HG03575 (cell line): ENCODE measurements around the gene PAOX.
"Not testable (repeated sequence)": the region's sequence is repeated elsewhere in the genome, so short reads cannot be mapped to it uniquely, and the experiment has no call there.

Experiments
- ATAC-seq: cut with Tn5 transposase; IDR thresholded peaks from one replicate; pipeline ENCODE4 v1.9.1; 2021; ENCODE audit not compliant: unreplicated experiment, insufficient number of reproducible peaks, low FRiP score; ENCODE audit errors: extremely low read depth

Gene PAOX

GRCh38 chr10:133397938-133398337 is 18.9 kb downstream of the PAOX start:
- ATAC-seq = no peak

- no peak for ATAC-seq
Observed at GRCh38 chr10:133399123-133399601, 20.1 kb downstream of the PAOX start.

DNA sequence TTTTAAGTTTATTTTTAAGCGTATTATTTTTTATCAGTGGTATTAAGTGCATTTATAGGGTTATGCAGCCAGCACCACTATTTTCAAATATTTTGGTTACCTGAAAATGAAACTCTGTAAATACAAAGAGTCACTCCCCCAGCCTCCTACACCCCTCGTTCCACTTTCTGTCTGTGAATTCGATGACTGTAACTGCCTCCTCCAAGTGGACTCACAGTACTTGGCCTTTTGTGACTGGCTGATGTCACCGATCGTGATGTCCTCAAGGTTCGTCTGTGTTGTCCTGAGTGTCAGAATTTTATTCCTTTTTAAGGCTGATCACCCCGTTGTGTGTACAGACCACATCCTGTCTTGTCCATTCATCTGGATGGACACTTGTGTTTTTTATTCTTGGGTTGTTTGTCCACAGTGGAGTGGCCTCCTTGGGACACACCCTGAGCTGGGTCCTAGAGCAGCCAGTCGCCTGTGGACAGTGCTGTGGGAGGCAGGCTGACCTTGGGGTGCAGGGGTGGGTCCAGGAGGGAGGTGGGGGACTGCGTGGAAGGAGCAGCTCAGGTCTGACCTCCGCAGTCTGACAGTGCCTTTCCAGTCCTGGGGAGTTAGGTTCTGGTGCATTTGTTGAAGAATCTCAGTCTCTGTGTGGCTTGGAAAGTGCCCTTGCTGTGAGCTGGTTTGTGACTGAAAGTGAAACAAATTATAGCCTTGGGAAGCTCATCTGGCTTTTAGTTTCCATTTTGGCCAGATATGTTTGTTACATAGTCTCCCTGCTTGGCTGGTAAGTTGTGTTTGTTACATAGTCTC is 21.8 kb downstream of the PAOX start:
- ATAC-seq = no peak

- ATAC-seq = no peak
Observed at GRCh38 chr10:133401500-133401899, 22.4 kb downstream of the PAOX start.

DNA sequence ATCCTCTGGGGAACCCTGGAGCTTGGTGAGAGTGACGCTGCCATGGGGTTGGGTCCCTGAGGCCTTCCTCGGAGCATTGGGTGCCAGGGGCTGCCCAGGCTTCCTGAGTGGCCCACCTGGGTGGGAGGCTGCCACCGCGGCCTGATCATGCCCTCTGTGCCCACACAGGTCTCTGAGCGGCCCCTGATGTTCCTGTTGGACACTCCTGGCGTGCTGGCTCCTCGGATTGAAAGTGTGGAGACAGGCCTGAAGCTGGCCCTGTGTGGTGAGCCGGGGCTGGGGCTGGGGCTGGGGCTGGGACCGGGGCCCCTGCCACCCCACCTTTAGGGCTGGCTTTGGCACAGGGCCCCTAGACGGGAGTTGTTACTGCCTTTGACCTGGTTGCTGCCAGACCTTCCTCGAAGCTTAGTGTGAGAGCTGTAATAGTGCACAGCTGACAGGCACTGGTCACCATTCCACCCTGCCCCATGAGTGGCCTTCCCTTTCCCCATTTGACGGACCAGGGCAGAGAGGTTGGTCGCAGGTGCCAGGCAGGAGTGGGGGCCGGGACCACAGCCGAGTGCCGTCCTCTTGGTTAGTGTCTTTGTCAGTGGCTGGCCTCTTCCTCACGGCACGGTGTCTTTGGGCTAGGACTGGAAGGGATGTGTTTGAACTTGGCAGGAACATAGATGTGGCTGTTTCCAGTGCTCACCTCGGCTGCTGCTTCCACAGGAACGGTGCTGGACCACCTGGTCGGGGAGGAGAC is 23.1 kb downstream of the PAOX start:
- ATAC-seq = no peak

DNA sequence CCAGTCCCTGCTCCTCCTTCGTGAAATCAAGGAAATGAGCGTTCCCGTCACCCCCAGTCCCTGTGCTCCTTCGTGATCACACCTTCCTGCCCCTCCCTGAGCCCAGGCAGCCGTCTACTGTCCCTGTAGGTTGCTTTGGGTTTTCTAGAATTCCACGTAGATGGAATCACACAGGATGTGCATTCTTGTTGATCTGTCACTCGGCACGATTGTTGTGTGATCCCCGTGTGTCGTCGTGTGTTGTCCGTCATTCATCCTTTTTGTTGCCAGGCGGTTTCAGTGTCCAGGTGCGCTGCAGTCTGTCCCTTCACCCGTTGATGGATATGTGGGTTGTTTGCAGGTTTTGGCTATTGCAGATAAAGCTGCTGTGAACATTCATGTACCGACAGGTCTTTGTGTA is 24.3 kb downstream of the PAOX start:
- no peak for ATAC-seq

DNA sequence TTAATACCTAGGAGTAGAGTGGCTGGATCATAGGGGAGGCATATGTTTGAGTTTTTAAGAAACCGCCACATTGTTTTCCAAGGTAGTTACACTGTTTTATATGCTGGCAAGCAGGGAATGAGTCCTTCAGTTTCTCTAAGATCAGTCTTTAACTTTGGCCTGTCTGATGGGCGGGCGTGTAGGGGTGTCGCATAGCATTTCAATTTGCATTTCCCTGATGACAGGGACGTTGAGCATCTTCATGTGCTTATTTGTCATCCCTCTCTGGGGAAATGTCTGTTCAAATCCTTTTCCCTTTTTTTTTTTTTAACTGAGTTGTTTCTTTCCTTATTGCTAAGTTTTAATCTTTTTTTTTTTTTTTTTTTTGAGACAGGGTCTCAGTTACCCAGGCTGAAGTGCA is 24.7 kb downstream of the PAOX start:
- no peak for ATAC-seq

DNA sequence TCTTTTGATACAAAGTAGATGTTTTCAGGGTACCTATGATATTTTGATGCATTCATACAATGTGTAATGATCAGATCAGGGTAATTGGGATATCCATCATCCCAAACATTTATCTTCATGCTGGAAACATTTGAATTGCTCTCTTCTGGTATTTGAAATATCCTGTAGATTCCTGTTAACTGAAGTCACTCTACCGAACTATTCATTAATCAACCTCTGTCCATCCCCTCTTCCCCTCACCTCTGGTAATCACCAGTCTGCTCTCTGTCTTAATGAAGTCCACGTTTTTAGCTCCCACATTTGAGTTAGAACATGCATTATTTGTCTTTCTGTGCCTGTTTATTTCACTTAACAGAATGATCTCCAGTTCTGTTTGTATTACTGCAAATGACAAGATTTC is 26.2 kb downstream of the PAOX start:
- ATAC-seq = no peak

GRCh38 chr10:133405844-133406527 is 26.9 kb downstream of the PAOX start:
- no peak for ATAC-seq

- ATAC-seq = no peak
Observed at GRCh38 chr10:133411523-133412380, 32.7 kb downstream of the PAOX start.

DNA sequence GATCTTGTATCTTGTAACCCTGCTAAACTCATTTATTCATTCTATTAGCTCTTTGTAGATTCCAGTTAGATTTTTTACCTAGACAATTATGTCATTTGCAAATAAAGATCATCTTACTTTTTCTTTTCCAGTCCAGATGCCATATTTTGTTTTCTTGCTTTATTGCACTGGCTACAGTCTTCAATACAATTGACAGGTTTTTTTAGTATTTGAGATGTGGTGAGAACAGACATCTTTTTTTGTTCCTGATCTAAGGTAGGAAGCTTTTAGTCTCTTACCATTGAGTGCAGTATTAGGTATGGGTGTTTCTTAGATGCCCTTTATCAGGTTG is 33.3 kb downstream of the PAOX start:
- ATAC-seq = no peak

DNA sequence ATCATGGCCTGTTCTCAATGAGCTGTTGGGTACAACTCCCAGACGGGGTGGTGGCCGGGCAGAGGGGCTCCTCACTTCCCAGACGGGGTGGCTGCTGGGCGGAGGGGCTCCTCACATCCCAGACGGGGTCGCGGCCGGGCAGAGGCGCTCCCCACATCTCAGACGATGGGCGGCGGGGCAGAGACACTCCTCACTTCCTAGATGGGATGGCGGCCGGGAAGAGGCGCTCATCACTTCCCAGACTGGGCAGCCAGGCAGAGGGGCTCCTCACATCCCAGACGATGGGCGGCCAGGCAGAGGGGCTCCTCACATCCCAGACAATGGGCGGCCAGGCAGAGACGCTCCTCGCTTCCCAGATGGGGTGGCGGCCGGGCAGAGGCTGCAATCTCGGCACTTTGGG is 35.3 kb downstream of the PAOX start:
- ATAC-seq = not testable (repeated sequence)

DNA sequence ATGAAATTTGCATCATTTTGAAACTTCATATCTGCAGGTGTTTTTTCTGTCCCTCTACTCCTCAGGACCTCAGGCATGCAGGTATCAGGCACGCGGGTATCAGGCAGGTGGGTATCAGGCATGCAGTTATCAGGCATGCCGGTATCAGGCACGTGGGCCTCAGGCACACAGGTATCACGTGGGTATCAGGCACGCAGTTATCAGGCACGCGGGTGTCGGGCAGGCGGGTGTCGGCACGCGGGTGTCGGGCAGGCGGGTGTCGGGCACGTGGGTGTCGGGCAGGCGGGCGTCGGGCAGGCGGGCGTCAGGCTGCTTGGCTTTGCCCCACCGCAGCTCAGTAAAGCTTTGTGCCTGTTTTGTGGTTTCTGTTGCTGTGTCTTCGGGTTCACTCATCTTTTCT is 36.7 kb downstream of the PAOX start:
- no peak for ATAC-seq

GRCh38 chr10:133418289-133418993 is 39.4 kb downstream of the PAOX start:
- no peak for ATAC-seq

DNA sequence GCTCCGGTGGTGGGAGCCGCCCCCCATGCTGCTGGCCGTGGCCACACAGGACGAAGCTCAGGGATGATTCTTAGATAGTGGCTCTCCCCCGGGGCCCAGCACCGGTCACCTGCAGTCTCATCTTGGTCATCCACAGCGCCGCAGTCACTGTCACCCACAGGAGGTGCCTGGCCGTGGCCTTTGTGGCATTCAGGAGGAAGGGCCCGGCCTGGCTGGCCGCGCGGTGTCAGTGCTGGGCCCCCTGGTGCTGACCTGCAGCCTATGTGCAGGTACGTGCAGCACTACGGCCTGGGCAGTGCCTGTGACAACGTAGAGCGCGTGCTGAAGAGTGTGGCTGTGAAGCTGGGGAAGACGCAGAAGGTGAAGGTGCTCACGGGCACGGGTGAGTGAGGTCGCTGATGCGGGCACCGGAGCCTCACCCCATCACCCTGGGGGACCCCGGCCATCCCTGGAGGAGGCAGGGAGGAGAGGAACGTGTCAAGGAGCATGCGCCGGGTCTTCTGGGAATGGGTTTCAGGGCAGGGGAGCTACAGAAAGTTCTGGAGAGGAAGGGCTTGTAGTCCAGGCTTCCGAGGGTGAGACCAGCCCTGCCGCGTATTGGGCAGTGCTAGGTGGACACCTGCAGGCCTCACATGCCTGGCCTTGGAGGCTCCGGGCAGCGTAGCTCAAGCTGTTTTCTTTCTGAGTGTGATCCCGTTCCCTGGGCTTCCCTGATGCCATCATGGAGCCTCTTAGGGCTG is 40.3 kb downstream of the PAOX start:
- ATAC-seq = no peak

- no peak for ATAC-seq
Observed at GRCh38 chr10:133420028-133420427, 41.0 kb downstream of the PAOX start.

GRCh38 chr10:133420579-133420978 is 41.5 kb downstream of the PAOX start:
- no peak for ATAC-seq
